Activated CD8-positive, alpha-beta memory T cell treated with anti-CD3 and anti-CD28 coated beads for 36 hours (primary cell): ENCODE data around the gene MANSC1. TPM values are rescaled to one million over a fixed set of nuclear protein-coding genes. Genes with fewer than 3 reads are reported as not detected.

Source experiments
- CTCF ChIA-PET: fragments of 350-600 bp; sonication (Branson Sonifier 250); formaldehyde crosslinking; loops from one replicate; lab custom pipeline; 2021; ENCODE audit warnings: antibody characterized with exemption; lab: Charles Lee
- POLR2A ChIA-PET: fragments of 350-600 bp; sonication (Branson Sonifier 250); formaldehyde crosslinking; loops from one replicate; lab custom pipeline; 2021; ENCODE audit warnings: antibody characterized with exemption; lab: Charles Lee
- total RNA-seq, 2 experiments: library from RNA; stranded (reverse); gene quantifications; one replicate each; pipeline ENCODE4 v1.2.3, GENCODE V29; 2021

The MANSC1 gene
- total RNA-seq, 2 experiments from 2014 or later = 0.23 to 0.34 TPM

DNA sequence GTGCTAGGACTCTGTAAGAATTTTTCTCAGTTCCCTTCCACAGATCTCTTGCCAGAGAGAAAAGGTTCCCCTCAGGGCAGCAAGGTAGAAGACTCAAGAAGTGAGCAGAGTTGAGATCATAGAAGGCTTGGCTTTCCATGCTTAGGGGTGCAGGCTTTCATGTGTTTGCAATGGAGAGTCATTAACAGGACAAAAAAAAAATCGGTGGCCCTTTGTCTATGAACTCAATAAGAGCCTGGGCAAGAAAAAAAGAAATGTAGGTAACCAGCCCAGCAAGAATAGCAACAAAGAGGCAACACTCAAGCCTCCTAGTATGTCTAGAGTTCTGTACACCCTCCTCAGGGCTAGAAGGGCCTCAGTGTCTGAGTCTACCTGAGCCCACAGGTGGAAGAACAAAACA, 59.8 kb downstream of the MANSC1 start:
- ChIA-PET POLR2A (no interaction called here), CTCF (no interaction called here)

DNA sequence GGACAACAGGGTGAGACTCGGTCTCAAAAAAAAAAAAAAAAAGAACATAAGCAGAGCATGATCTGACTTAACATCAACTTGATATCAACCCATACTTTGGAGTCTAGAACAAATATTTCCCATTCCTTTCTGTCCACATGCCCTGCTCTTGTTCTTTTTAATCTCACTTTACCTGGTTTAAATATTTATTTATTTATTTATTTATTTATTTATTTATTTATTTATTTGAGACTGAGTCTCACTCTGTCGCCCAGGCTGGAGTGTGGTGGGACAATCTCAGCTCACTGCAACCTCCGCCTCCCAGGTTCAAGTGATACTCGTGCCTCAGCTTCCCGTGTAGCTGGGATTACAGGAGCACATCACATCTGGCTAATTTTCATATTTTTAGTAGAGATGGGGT, 63.6 kb downstream of the MANSC1 start:
- ChIA-PET CTCF (no interaction called here), POLR2A (no interaction called here)

DNA sequence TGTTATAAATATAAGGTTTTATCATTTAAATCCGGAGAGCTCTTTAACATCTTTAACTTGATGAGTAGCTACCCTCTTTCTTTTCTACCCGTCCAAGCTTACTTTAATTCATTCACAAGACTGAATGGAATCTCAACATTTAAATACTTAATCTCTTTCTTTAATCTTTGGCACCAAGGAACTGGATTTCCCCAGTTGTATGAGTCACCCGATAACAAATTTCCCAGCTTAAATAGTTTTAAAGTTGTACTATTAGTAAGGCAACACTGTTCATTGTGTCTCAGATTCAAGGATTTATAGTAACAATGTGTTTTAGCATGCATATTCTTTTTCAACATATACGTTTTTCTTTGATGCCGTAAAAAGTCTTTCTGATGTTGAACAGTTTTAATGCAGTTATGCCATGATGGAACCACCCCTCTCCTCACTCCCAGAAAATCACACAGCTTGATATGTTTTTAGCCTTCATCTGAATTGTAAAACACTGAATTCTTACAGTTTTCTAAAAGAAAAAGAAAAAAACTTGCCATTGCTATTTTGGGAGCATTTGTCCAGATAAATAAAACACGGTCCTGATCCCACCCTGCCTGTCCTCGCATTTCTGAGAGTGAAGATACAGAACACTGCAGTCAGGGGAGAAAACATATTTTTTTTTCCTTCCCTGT, 67.1 kb downstream of the MANSC1 start:
- ChIA-PET CTCF (no interaction called here), POLR2A (no interaction called here)

DNA sequence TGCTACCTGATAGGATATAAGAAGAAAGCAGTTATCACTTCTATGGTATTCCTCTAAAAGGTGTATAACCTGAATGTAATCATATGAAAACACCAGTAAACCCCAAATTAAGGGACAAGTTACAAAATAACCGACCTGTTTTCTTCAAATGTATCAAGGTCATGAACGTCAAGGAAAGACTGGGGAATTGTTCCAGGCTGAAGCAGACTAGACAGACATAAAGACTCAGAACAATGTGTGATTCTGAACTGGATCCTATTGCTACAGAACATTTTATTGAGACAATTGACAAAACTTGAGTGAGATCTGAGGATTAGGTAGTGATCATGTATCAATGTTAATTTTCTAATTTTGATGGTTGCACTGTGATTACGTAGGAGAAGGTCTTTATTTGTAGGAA, 67.8 kb downstream of the MANSC1 start:
- ChIA-PET CTCF (no interaction called here), POLR2A (no interaction called here)

DNA sequence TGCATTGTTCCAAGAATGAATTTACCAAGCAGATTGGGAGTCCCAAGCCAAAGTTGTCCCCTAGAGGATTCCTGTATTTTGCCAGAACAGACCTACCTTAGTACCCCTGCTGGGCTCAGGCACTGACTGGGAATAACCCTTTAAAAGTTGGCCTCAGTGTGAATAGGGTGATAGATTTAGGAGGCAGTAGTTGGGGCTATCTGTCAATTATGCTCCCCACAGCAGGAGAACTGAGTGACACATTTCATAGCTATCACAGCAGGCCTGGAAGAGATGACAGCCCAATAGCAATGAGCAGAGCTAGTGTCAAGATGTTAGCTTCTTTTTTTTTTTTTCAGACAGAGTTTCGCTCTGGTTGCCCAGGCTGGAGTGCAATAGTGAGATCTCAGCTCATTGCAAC, 68.9 kb downstream of the MANSC1 start:
- POLR2A ChIA-PET = no interaction called here
- CTCF ChIA-PET = no interaction called here

DNA sequence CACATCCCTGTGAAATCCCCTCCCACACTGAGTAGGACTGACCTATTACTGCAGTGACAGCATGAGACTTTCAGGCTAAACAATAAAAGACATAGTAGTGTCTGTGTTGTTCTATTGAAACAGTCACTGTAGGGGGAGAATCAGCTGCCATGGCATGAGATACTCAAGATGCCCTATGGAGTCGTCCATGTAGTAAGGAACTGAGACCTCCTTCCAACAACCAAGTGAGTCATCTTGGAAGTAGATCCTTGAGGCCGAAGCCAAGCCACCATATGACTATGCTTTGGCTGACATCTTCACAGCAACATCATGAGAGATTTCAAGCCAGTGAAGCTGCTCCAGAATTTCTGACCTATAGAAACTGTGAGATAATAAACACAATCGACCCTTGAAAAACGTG, 71.1 kb downstream of the MANSC1 start:
- CTCF ChIA-PET = no interaction called here
- POLR2A ChIA-PET = no interaction called here

Other genes starting within 250 kb of the MANSC1 start
- gene LRP6, start 83.2 kb downstream of the MANSC1 start, total RNA-seq = 1 to 10 TPM; 1.1 to 1.7 TPM
- gene BORCS5, start 6.8 kb upstream of the MANSC1 start, total RNA-seq = 10 to 100 TPM; 41.1 to 43.3 TPM
- gene DUSP16, start 212.6 kb upstream of the MANSC1 start, total RNA-seq = 10 to 100 TPM; 37.1 to 39.4 TPM